Measurements from ENCODE around the gene CHD9. TPM values are rescaled to one million over a fixed set of nuclear protein-coding genes. Genes with fewer than 3 reads are reported as not detected.

The CHD9 gene
- total RNA-seq, 1 donor from 2014 or later: 67.4 TPM

- Mint-ChIP-seq H3K4me3 (no peak overlapping the region), H3K36me3 (ENCODE audit: low read depth) (no peaks in the 10 kb centered on the region), H3K27me3 (no peaks in the 10 kb centered on the region), H3K4me1 (peaks cover 22% of the 10 kb centered on the region), H3K9me3 (no peaks in the 10 kb centered on the region), H3K27ac (peak overlapping the region; percentile 0)
- DNase-seq: no peak
- no peak for TF ChIP-seq CTCF (IDR thresholded peaks at IDR 0.05)
- intact Hi-C loops (cut with micrococcal nuclease): no loop called here
- ChIA-PET POLR2A (interaction anchor here (0.7 to 2.4 kb wide), 2 partner anchors 12 to 13 kb away, joined by 3 to 9 read pairs; no protein-coding TSS in a partner anchor), CTCF (interaction anchor here (1.4 to 2.9 kb wide), 2 partner anchors 13 to 57 kb away, joined by 4 to 8 read pairs; partner anchors contain the start of gene CHD9)
- no peak for ATAC-seq (ENCODE audit: low read depth)
Measured at GRCh38 chr16:53112015-53112414, 57.2 kb downstream of the CHD9 start.

GRCh38 chr16:53115047-53115446 lies 60.3 kb downstream of the CHD9 start:
- no peak for TF ChIP-seq CTCF (IDR thresholded peaks at IDR 0.05)
- no peak overlapping the region for H3K27ac Mint-ChIP-seq
- ChIA-PET POLR2A (interaction anchor here (0.5 kb wide), 1 partner anchor 12 kb away, joined by 5 read pairs; no protein-coding TSS in a partner anchor), CTCF (no interaction called here)
- no peaks in the 10 kb centered on the region for H3K9me3 Mint-ChIP-seq
- intact Hi-C loops (cut with micrococcal nuclease): loop anchor here (2.0 kb wide), 1 partner anchor 16 kb away; no protein-coding TSS in a partner anchor
- no peak overlapping the region for H3K4me3 Mint-ChIP-seq
- no peaks in the 10 kb centered on the region for H3K27me3 Mint-ChIP-seq
- no peaks in the 10 kb centered on the region for H3K36me3 Mint-ChIP-seq (ENCODE audit: low read depth)
- peaks cover 22% of the 10 kb centered on the region for H3K4me1 Mint-ChIP-seq
- no peak for ATAC-seq (ENCODE audit: low read depth)
- DNase-seq: no peak

- Mint-ChIP-seq H3K36me3 (ENCODE audit: low read depth) (no peaks in the 10 kb centered on the region), H3K4me1 (peaks cover 21% of the 10 kb centered on the region), H3K4me3 (no peak overlapping the region), H3K27ac (no peak overlapping the region), H3K27me3 (no peaks in the 10 kb centered on the region), H3K9me3 (no peaks in the 10 kb centered on the region)
- intact Hi-C loops (cut with micrococcal nuclease): loop anchor here (2.0 kb wide), 1 partner anchor 17 kb away; no protein-coding TSS in a partner anchor
- CTCF ChIA-PET: no interaction called here
- ATAC-seq (ENCODE audit: low read depth): no peak
- no peak for TF ChIP-seq CTCF (IDR thresholded peaks at IDR 0.05)
- DNase-seq: no peak
- POLR2A ChIA-PET: no interaction called here
Measured at GRCh38 chr16:53115773-53116172, 61.0 kb downstream of the CHD9 start.

GRCh38 chr16:53121043-53121620 lies 66.3 kb downstream of the CHD9 start:
- TF ChIP-seq CTCF (IDR thresholded peaks at IDR 0.05): no peak
- ChIA-PET POLR2A (interaction anchor here (0.5 to 1.2 kb wide), 4 partner anchors 22 to 59 kb away, joined by 3 to 4 read pairs (median 4); no protein-coding TSS in a partner anchor), CTCF (interaction anchor here (1.4 kb wide), 1 partner anchor 37 kb away, joined by 3 read pairs; no protein-coding TSS in a partner anchor)
- Mint-ChIP-seq H3K36me3 (ENCODE audit: low read depth) (peaks cover 4% of the 10 kb centered on the region), H3K4me3 (no peak overlapping the region), H3K9me3 (peaks cover 3% of the 10 kb centered on the region), H3K4me1 (peaks cover 15% of the 10 kb centered on the region), H3K27me3 (no peaks in the 10 kb centered on the region), H3K27ac (peak overlapping the region; percentile 75)
- ATAC-seq (ENCODE audit: low read depth) (no peak), DNase-seq (no peak)
- intact Hi-C loops (cut with micrococcal nuclease): no loop called here

GRCh38 chr16:53121661-53122060 lies 66.9 kb downstream of the CHD9 start:
- Mint-ChIP-seq H3K4me1 (peaks cover 20% of the 10 kb centered on the region), H3K27me3 (no peaks in the 10 kb centered on the region), H3K27ac (peak overlapping the region; percentile 75), H3K4me3 (no peak overlapping the region), H3K9me3 (peaks cover 3% of the 10 kb centered on the region), H3K36me3 (ENCODE audit: low read depth) (peaks cover 4% of the 10 kb centered on the region)
- ChIA-PET CTCF (interaction anchor here (1.4 kb wide), 1 partner anchor 36 kb away, joined by 3 read pairs; no protein-coding TSS in a partner anchor), POLR2A (interaction anchor here (0.5 to 1.2 kb wide), 4 partner anchors 22 to 60 kb away, joined by 3 to 4 read pairs (median 4); no protein-coding TSS in a partner anchor)
- no peak for DNase-seq
- ATAC-seq (ENCODE audit: low read depth): no peak
- intact Hi-C loops (cut with micrococcal nuclease): no loop called here
- TF ChIP-seq CTCF (IDR thresholded peaks at IDR 0.05): no peak
